Islet precursor cell (in vitro differentiated cells): ENCODE results near the gene UCP3.

ENCODE experiments used
- DNase-seq: peaks from one replicate; pipeline ENCODE4 v3.0.0-alpha.2; 2018

The UCP3 gene

DNA sequence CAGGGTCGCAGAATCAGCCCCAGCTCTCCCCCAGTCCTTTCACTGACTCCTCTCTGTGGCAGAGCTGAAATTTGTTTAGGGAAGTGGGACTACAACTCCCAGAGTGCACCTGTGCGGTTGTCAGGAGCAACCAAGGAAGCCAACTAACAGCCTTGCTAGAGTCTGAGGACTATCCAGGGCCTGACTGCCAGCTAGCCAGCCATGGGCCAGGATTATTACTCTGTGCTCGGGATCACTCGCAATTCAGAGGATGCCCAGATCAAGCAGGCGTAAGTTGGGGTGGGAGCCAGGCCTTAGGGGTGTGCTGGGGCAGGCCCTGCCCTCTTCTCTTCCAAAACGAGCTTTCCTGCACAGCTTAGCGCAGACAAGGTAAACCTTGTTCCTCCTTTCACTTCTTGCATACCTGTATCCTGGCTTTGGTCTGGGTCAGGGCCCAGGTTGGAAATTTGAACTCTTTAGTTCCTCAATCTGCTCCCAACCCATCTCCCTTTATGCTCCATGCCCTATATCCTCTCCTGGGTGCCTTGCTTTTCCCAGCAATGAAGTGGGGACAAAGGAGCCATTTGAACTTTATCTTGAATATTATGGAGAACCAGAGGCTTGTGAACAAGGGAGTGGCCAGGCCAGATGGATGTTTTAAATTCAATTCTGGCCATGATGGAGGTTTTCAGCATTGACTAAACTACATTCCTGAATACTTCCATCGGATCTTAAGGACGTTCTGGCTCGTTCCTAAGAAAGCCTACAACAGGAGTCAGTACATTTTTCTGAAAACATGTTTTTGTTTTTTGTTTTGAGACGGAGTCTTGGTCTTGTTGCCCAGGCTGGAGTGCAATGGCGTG, 57.8 kb downstream of the UCP3 start, which contains the start of gene DNAJB13:
DNAJB13 (plus strand) TSS at position 158 of the 842 bp plus-strand sequence; CDS start at position 202, 44 bp downstream.
- DNase-seq: peak; percentile 86
